Panc1 (cell line): ENCODE results near the gene FAM50B.

Experiments used
- CTCF ChIP-seq: fragments of 450-650 bp; IDR thresholded peaks from 2 replicates; pipeline ENCODE4 v1.5.1; 2017; ENCODE audit warnings: mild to moderate bottlenecking
- POLR2AphosphoS5 ChIP-seq: IDR thresholded peaks from 2 replicates; pipeline ENCODE4 v1.6.1; 2012; ENCODE audit warnings: mild to moderate bottlenecking, low read depth, low read length, moderate library complexity
- REST ChIP-seq, 2 experiments: IDR thresholded peaks; 2 replicates each; pipeline ENCODE4 v1.6.1; 2011 to 2012; ENCODE audit warnings: low read depth in 2 of 2, control low read depth in 1 of 2, low read length in 1 of 2, mild to moderate bottlenecking in 1 of 2, moderate library complexity in 1 of 2; ENCODE audit not compliant: insufficient read depth in 1 of 2
- TCF7L2 ChIP-seq: IDR thresholded peaks from 2 replicates; pipeline ENCODE4 v1.6.1; 2011; ENCODE audit warnings: mild to moderate bottlenecking, low read depth, low read length, inconsistent platforms

GRCh38 chr6:3800850-3801591 lies 48.2 kb upstream of the FAM50B start:
- TF ChIP-seq CTCF, result no peak
- no peak for TF ChIP-seq TCF7L2
- no peak for TF ChIP-seq REST (IDR thresholded peaks at IDR 0.05; ENCODE audit: insufficient read depth in 1 of 2, low read depth in 2 of 2, low read length in 1 of 2)
- TF ChIP-seq POLR2AphosphoS5, result no peak
